ENCODE measurements around the gene STXBP4.

Gene STXBP4

DNA sequence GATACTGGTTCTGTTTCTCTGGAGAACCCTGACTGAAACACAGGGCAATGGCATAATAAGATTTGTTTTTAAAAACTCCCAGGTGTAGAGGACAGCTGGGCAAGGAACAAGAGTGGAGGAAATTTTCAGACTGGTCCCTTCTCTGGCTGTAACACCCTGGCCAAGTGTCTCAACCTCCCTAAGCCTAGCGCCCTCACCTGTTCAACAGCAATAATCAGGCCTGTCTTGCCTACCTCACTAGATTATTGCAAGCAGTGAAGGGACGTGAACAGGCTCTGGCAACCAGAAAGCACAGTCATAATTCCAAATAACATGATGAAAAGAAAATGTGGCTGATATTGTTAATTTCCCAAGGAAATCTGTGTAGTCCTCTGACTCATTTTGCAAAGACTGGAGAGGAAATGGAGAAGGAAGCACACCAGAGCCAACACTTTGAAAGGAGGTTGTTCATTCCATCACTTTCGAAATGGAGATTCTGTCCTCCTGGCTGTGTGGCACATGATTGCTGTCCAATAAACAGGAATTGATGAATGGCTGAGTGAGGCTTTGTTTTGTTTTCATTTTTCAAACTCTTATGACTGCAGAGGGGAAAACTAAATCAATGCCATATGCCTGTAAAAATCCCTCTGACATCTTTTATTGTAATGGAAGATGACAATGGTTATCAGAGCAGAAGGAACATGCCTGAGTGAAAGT, 208.7 kb downstream of the STXBP4 start:
- DNase-seq = no peak

- DNase-seq = no peak
These were observed 209.3 kb downstream of the STXBP4 start for GRCh38 chr17:55177855-55178217.

DNA sequence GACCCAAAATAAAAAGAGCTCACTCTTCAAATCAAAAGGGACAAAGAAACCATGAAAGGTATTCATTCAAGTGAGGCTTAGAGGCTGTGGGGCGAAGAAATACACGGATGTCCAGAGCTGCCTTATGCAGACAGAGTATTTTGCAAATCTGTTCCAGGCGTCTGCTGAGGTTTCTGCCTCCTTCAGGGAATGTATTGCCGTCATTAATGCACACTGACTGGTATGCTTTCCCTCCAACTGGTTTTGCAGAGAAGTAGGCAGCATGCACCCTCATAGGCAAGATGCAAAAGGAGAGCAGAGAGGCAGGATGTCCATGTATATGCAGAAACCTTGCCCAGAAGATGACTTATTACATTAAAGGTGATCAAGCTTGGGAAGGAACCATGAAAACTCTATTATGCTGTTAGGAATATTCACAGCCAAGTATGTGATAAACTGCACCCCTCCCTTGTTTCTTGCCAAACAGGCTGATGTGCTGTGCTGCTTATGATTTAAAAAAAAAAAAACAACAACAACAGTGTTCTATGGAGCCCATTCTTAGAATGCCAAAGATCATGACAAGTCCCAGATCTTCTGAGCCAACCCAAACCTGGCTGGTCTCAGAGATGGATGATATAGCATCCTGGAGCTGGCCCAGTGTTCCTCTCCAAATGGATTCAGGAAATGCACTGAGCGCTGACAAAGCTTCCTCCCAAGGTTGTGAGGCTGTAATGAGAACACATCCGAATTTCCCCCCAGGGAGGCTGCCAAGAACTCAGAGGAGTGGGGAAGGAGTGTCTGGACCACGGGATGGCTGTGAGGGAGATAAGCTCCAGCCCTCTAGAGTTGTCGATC, 218.6 kb downstream of the STXBP4 start:
- DNase-seq = no peak

DNA sequence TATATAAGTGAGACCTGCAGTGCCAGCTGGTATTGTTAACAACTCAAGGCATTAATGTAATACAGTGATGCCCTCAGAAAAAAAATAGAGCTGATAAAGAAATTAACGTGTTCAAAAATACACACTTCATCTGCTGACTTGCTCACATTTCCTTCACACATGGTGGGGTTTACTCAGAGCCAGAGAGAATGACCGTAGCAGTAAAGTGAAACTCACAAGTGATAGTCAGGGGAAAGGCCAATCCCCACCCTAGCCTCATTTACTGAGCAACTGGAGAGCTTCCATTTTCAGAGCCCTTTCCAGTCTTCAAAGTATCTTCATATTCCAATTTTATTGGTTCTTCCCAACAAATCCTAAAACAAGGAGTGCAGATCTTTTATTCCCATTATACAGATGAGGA, 222.2 kb downstream of the STXBP4 start:
- DNase-seq = no peak

GRCh38 chr17:55198690-55199370, 230.3 kb downstream of the STXBP4 start:
- no peak for DNase-seq

DNA sequence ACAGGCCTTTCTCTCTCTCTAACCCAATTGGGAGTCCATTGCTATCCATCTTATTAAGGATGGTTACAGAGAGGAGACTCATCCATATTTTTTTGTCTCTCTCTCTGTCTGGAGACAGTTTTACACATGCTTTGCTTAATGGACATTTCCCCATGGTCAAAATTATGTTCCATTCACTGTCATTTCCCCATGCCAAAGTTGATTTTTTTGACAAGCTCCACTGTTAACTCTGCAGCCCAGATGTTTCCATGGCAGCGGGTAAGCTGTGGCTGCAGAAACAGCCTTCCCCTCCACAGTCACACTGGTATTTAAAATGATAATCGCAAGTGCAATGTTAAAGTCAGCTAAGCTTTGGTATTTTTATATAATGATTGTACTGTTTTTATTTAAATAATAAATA, 232.3 kb downstream of the STXBP4 start:
- no peak for DNase-seq

DNA sequence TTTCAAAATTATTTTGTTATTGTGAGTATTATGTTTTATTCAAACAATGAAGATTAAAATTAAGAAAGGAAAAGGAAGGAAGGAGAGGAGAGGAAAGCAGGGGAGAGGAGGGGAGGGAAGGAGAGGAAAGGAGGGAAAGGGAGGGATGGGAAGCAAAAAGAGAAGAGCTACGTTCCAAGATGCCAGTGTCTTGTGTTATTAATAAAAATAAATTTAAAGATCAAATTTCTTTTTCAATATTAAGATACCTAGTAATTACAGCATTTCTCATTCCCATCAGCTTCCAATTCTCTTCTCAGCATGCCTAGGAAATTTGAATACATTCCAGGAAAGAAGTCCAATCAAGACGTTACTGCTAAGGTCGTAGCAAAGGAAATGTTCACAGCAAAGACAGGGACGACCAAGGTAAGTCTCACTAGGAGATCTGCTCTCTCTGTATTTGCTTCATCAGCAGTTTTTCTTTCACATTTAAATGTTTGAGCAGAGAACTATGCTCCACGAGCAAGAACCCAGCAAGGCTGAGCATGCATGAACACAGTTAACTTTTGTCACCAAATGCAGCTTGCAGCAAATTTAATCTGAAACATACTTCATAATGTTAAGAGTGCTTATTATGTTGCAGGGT, 232.9 kb downstream of the STXBP4 start:
- DNase-seq = no peak

GRCh38 chr17:55202896-55203295, 234.3 kb downstream of the STXBP4 start:
- no peak for DNase-seq

GRCh38 chr17:55208078-55208812, 239.7 kb downstream of the STXBP4 start:
- no peak for DNase-seq

DNA sequence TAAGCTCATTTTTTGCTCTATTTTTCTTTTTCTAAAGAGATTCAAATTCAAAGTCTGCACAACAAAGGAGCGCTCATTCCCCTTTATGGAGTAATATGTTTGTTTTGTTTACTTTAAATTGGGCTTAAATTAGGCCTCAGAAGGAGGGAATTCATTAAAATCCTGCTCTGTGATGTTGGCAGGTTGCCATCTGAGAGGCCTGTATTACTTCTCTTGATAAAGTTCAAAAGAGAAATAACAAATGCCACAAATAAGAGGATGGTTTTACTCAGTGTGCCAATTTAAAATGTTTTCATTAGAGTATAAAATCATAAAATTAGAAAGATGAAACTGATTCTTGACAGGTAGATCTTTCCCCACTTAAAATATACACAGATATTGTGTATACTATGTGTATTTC, 241.7 kb downstream of the STXBP4 start:
- no peak for DNase-seq

GRCh38 chr17:55212880-55213279, 244.3 kb downstream of the STXBP4 start:
- no peak for DNase-seq

GRCh38 chr17:55215711-55216110, 247.1 kb downstream of the STXBP4 start:
- no peak for DNase-seq

DNA sequence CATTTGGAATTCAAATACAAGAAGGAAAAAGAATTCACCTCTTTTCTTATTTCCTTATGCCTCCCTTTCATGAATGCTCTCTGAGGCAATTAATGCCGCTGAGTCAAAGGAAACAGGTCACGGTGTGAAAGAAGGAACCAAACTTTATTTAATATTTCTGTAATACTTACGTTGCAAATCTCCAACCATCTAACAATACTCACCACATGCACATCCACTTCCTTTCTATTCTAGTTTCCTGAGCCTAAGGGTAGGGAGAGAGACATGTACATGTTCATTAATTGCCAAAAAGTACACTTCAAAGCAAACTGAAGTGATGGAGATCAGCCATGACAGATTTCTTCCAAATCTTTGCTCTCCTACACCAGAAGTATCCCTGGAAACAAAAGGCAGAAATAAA, 248.3 kb downstream of the STXBP4 start:
- DNase-seq = no peak

GRCh38 chr17:55219459-55219858, 250.9 kb downstream of the STXBP4 start:
- DNase-seq = no peak

GRCh38 chr17:55219934-55220333, 251.4 kb downstream of the STXBP4 start:
- no peak for DNase-seq
